ENCODE measurements around the gene EXTL2.
"Not testable (repeated sequence)": the region's sequence is repeated elsewhere in the genome, so short reads cannot be mapped to it uniquely, and the experiment has no call there.

- not testable (repeated sequence) for TF ChIP-seq CTCF (IDR thresholded peaks at IDR 0.05; ENCODE audit: low read depth, low read length, missing input control); EGR1 (IDR thresholded peaks at IDR 0.05; ENCODE audit: low read depth in 2 of 2); MAX (IDR thresholded peaks at IDR 0.05); RXRA (IDR thresholded peaks at IDR 0.05); JUND (IDR thresholded peaks at IDR 0.05); TAF1 (conservative IDR thresholded peaks at IDR 0.05); RAD21 (IDR thresholded peaks at IDR 0.05); REST (IDR thresholded peaks at IDR 0.05); YY1 (IDR thresholded peaks at IDR 0.05); SP1 (IDR thresholded peaks at IDR 0.05); ZBTB33 (IDR thresholded peaks at IDR 0.05); GABPA (IDR thresholded peaks at IDR 0.05 in 1 of 2, conservative IDR thresholded peaks at IDR 0.05 in 1 of 2); ATF3 (IDR thresholded peaks at IDR 0.05)
These were observed 4.7 kb downstream of the EXTL2 start for GRCh38 chr1:100889869-100890482.

Measured in liver (tissue), 3 donors.